ENCODE measurements around the gene AK5.
"Not testable (repeated sequence)": the region's sequence is repeated elsewhere in the genome, so short reads cannot be mapped to it uniquely, and the experiment has no call there.

Gene AK5

GRCh38 chr1:77283701-77284425, 2.0 kb downstream of the AK5 start:
- no peak for DNase-seq (ENCODE audit: low read depth in 2 of 2, low spot score in 1 of 2)

- no peak for DNase-seq (ENCODE audit: low read depth in 2 of 2, low spot score in 1 of 2)
Observed at GRCh38 chr1:77287535-77287934, 5.7 kb downstream of the AK5 start.

- DNase-seq (ENCODE audit: low read depth in 2 of 2, low spot score in 1 of 2), result no peak
Observed at GRCh38 chr1:77288275-77288674, 6.5 kb downstream of the AK5 start.

- DNase-seq (ENCODE audit: low read depth in 2 of 2, low spot score in 1 of 2), result no peak
Observed at GRCh38 chr1:77290576-77290975, 8.8 kb downstream of the AK5 start.

- no peak for DNase-seq (ENCODE audit: low read depth in 2 of 2, low spot score in 1 of 2)
Observed at GRCh38 chr1:77292551-77292950, 10.7 kb downstream of the AK5 start.

GRCh38 chr1:77300566-77300965, 18.7 kb downstream of the AK5 start:
- DNase-seq (ENCODE audit: low read depth in 2 of 2, low spot score in 1 of 2), result no peak

- DNase-seq (ENCODE audit: low read depth in 2 of 2, low spot score in 1 of 2), result no peak
Observed at GRCh38 chr1:77303387-77303786, 21.6 kb downstream of the AK5 start.

- no peak for DNase-seq (ENCODE audit: low read depth in 2 of 2, low spot score in 1 of 2)
Observed at GRCh38 chr1:77308889-77309621, 27.2 kb downstream of the AK5 start.

- DNase-seq (ENCODE audit: low read depth in 2 of 2, low spot score in 1 of 2), result no peak
Observed at GRCh38 chr1:77310924-77311323, 29.1 kb downstream of the AK5 start.

GRCh38 chr1:77312364-77312763, 30.5 kb downstream of the AK5 start:
- DNase-seq (ENCODE audit: low read depth in 2 of 2, low spot score in 1 of 2), result not testable (repeated sequence)

- no peak for DNase-seq (ENCODE audit: low read depth in 2 of 2, low spot score in 1 of 2)
Observed at GRCh38 chr1:77313491-77313890, 31.7 kb downstream of the AK5 start.

GRCh38 chr1:77316006-77316405, 34.2 kb downstream of the AK5 start:
- no peak for DNase-seq (ENCODE audit: low read depth in 2 of 2, low spot score in 1 of 2)

- DNase-seq (ENCODE audit: low read depth in 2 of 2, low spot score in 1 of 2), result no peak
Observed at GRCh38 chr1:77316966-77317365, 35.1 kb downstream of the AK5 start.

- DNase-seq (ENCODE audit: low read depth in 2 of 2, low spot score in 1 of 2), result no peak
Observed at GRCh38 chr1:77319036-77319705, 37.4 kb downstream of the AK5 start.

GRCh38 chr1:77322061-77322900, 40.5 kb downstream of the AK5 start:
- no peak for DNase-seq (ENCODE audit: low read depth in 2 of 2, low spot score in 1 of 2)

- no peak for DNase-seq (ENCODE audit: low read depth in 2 of 2, low spot score in 1 of 2)
Observed at GRCh38 chr1:77333501-77333900, 51.7 kb downstream of the AK5 start.

GRCh38 chr1:77336729-77337128, 54.9 kb downstream of the AK5 start:
- no peak for DNase-seq (ENCODE audit: low read depth in 2 of 2, low spot score in 1 of 2)

GRCh38 chr1:77339326-77339725, 57.5 kb downstream of the AK5 start:
- DNase-seq (ENCODE audit: low read depth in 2 of 2, low spot score in 1 of 2), result no peak

- DNase-seq (ENCODE audit: low read depth in 2 of 2, low spot score in 1 of 2), result no peak
Observed at GRCh38 chr1:77341195-77341594, 59.4 kb downstream of the AK5 start.

GRCh38 chr1:77342745-77343144, 60.9 kb downstream of the AK5 start:
- DNase-seq (ENCODE audit: low read depth in 2 of 2, low spot score in 1 of 2), result no peak

- DNase-seq (ENCODE audit: low read depth in 2 of 2, low spot score in 1 of 2), result no peak
Observed at GRCh38 chr1:77347646-77348045, 65.8 kb downstream of the AK5 start.
